ENCODE results near the gene UBE2G2. TPM values are rescaled to one million over a fixed set of nuclear protein-coding genes. Genes with fewer than 3 reads are reported as not detected.

Gene UBE2G2
- total RNA-seq, 2 donors from 2014 or later = 72.6 to 75.6 TPM

DNA sequence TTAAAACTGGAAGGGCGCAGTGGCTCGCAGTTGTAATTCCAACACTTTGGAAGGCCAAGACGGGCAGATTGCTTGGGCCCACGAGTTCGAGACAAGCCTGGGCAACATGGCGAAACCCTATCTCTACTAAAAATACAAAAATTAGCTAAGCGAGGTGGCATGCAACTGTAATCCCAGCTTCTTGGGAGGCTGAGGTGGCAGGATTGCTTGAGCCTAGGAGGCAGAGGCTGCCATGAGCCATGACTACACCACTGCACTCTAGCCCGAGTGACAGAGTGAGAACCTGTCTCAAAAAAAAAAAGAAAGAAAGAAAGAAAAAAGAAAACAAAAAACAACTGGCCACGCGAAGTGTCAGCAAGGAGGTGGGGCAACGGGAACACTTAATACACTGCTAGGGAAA lies 6.3 kb downstream of the UBE2G2 start:
- intact Hi-C loops (cut with DNase I) = no loop called here

GRCh38 chr21:44793592-44794374 lies 7.8 kb downstream of the UBE2G2 start:
- intact Hi-C loops (cut with DNase I) = no loop called here
- DNase-seq (ENCODE audit: low spot score) = no peak

More for the DNA sequence above, 6.3 kb downstream of the UBE2G2 start:
- DNase-seq (ENCODE audit: low spot score) = no peak

DNA sequence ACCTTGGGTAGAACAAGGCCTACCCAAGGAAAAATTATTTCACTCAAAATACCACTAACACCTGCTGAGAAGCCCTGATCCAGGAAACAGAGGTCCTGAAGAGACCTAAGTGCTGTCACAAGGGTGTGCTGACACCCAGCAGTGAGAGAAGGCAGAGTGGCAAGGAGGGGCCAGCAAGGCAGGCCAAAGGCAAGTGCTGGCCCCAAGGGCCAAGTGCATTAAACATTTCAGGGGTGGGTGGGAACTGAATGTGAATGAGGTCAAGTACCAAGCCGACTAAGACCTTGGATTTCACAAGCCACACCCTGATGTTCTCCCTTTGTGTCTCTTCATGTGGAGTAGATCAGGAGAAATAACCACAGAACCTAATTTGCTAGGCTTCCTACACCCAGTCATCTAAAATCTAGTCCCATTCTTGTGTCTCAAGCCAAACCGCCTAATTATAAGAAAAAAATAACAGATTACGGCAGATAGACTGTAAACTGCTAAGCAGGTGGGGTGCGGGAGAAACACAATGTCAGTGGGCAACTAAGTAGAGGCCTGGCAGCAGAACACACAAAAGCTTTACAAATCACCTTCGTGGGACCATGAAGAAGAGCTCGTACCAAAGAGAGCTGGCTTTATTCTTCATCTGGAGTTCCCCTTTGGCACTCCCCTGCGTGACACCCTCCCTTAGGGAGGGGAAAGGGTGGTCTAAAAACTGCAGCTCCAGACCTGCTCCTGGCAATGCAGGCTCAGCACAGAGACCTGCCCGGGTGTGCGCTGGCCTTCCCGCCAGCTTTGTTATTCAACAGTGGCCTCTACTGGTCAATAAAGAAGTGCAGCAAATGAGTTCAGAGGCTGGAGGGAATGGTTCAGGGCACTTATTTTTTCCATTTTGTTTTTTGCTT lies 8.7 kb downstream of the UBE2G2 start:
- no peak for DNase-seq (ENCODE audit: low spot score)
- intact Hi-C loops (cut with DNase I) = no loop called here

- intact Hi-C loops (cut with DNase I) = no loop called here
- DNase-seq (ENCODE audit: low spot score) = no peak
These were observed 9.6 kb downstream of the UBE2G2 start for GRCh38 chr21:44791993-44792392.

GRCh38 chr21:44791246-44791645 lies 10.4 kb downstream of the UBE2G2 start:
- DNase-seq (ENCODE audit: low spot score) = no peak
- intact Hi-C loops (cut with DNase I) = no loop called here

DNA sequence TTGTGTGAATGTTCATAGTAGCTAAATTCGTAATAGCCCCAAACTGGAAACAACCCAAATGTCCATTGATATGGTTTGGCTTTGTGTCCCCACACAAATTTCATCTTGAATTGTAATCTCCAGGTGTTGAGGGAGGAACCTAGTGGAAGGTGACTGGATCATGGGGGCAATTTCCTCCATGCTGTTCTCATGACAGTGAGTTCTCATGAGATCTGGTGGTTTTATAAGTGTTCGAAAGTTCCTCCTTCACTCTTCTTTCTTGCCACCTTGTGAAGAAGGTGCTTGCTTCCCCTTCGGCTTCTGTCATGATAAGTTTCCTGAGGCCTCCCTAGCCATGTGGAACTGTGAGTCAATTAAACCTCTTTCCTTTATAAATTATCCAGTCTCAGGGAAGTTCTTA lies 11.3 kb downstream of the UBE2G2 start:
- intact Hi-C loops (cut with DNase I) = no loop called here
- DNase-seq (ENCODE audit: low spot score) = no peak

DNA sequence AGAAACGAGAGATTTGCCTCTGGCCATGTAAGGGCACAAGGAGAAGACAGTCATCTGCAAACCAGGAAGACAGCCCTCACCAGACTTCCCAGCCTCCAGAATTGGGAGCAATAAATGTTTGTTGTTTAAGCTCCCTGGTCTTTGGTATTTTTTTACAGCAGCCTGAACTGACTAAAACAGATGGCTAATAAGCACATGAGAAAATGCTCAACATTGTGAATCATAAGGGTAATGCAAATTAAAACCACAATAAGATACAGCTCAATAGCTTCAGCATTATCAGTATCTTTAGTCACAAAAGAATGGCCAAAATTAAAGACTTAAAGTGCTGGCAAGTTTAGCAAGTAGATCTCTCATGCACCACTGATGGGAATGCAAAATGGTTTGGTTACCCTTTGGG lies 11.7 kb downstream of the UBE2G2 start:
- intact Hi-C loops (cut with DNase I) = no loop called here
- no peak for DNase-seq (ENCODE audit: low spot score)

DNA sequence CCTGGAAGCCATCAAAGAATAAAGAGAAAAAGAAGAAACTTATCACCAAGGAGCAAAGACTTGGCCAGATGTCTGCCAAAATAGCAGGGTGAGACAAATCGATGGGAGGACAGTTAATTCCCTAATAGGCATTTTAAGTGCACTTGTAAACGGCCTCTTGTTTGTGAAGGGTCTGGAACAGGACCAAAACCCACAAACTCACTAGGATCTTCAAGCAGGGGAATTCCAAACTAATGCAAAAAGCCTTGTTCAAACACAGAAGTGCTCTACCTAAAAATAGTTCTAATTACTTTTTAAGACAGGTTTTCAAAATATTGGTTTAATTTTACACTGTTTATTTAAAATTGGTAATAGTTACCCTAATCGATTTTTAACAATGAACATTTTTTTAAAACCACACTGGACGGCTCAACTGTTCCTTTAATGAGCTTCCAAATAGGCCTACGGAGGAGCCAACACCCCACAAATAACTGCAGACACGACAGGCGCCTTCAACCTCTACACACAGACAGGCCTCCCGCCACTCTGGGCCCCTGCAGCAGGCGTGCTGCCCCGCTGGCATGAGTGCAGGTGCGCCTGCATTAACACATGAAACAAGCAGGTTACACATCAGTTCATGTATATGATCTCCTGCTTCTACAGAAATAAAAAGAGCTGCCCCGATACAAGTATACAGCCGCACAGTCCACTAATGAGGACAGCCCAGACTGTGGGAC lies 15.8 kb downstream of the UBE2G2 start:
- intact Hi-C loops (cut with DNase I) = no loop called here

GRCh38 chr21:44784810-44785209 lies 16.8 kb downstream of the UBE2G2 start:
- intact Hi-C loops (cut with DNase I) = no loop called here
- no peak for DNase-seq (ENCODE audit: low spot score)

More for the DNA sequence above, 15.8 kb downstream of the UBE2G2 start:
- no peak for DNase-seq (ENCODE audit: low spot score)

- DNase-seq (ENCODE audit: low spot score) = no peak
- intact Hi-C loops (cut with DNase I) = no loop called here
These were observed 18.5 kb downstream of the UBE2G2 start for GRCh38 chr21:44783020-44783696.

DNA sequence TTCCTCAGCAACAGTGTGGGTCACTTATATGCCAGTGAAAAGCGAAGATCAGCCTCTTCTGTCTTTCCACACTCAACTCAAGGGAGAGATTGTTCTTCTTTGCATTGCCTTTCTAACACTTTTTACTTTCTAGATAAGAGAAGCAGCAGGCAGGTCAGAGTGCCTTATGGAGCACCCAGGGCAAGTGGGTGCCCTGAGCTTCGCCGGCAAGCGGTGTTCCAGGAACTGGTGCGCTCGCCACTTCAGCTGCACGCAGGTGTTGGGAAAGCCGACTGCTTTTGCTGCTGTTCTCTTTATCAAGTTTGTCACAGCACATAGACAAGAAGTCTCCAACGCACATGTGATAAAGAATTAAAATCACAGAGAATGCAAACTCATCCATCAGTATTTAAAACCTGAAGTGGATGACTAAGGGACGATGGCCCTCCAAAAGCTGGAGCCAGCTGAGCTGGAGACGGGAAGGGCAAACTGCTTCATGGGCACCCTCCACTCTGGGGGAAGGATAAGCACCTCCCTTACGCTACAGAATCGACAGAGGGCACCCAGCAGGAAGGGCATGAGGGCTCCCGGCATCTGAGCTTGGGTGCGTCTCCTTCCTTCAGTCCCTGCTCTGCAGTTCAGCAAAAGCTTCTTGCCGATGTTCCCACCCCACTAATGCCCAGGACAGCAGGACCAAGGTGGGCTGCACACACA lies 20.7 kb downstream of the UBE2G2 start:
- intact Hi-C loops (cut with DNase I) = no loop called here

DNA sequence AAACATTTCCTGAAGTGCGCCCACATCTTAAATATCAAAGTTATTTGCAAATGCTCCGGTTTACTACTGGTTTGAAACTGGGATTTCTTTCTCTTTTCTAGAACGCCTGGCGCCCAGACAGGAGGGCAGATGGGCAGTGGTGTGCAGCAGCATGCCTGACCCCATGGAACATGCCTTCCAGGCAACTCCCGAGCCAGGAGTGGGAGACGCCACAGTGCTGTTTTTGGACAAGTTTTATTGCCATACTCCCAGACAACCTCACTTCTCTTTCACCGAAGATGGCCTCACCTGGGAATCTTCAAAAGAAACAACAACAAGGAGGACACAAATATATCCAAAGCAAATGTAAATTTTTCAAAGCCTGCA lies 21.5 kb downstream of the UBE2G2 start:
- intact Hi-C loops (cut with DNase I) = no loop called here
- no peak for DNase-seq (ENCODE audit: low spot score)

More for the DNA sequence above, 20.7 kb downstream of the UBE2G2 start:
- DNase-seq (ENCODE audit: low spot score) = no peak

DNA sequence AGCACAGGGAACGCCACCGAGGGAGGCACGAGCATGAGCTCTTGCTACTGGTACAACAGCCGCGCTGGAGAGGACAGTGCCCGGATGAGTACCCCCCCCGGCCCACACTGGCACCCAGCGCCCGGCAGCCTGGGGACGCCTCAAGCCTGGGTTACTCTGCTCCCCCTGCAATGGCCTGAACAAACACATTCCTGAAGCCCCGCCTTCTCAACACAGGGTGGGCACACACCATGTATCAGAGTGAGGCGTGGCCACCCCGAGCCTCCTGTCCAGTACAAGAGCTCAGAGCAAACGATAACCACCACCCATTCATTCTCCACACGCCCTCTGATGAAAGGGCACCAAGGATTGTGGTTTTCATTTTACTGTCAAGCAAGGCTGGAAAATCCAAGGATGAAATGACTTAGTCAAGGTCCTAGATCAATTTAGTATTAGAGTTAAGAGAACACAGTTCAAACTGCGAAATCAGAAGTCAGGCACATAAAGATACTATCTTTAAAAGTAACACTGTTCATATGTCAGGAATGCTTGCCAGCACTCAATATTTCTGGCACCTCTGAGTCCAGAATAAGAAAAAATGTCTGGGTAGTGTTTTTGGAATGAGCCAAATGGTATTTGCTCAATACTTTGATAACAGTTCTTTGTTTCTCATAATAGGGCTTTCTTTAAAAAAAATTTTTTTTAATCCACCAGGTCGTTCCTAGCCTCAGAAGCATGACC lies 22.0 kb downstream of the UBE2G2 start:
- DNase-seq (ENCODE audit: low spot score) = no peak
- intact Hi-C loops (cut with DNase I) = no loop called here

- intact Hi-C loops (cut with DNase I) = no loop called here
- no peak for DNase-seq (ENCODE audit: low spot score)
These were observed 22.6 kb downstream of the UBE2G2 start for GRCh38 chr21:44778983-44779382.

GRCh38 chr21:44778499-44778911 lies 23.1 kb downstream of the UBE2G2 start:
- DNase-seq (ENCODE audit: low spot score) = no peak
- intact Hi-C loops (cut with DNase I) = no loop called here

GRCh38 chr21:44778094-44778493 lies 23.5 kb downstream of the UBE2G2 start:
- no peak for DNase-seq (ENCODE audit: low spot score)

DNA sequence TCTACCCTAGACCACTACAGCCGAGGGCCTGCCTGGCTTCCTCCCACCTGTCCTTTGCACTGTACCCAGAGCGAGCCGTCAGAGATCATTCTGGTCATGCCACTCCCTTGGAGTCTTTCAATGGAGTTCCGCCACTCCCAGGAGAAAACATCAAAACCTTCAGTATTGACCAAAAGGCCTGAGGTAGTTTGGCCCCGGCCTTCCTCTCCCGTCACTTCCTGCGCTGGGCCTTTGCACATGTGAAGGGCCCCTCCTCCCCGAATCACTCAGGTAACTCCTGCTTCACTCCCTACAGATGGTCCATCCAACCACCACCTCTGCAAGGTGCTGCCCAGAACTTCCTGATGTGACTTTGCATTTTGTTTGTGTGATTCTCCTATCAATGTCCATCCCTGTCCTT lies 26.6 kb downstream of the UBE2G2 start:
- intact Hi-C loops (cut with DNase I) = no loop called here
- DNase-seq (ENCODE audit: low spot score) = no peak

More at GRCh38 chr21:44778094-44778493, 23.5 kb downstream of the UBE2G2 start:
- intact Hi-C loops (cut with DNase I) = no loop called here

- intact Hi-C loops (cut with DNase I) = no loop called here
- DNase-seq (ENCODE audit: low spot score) = no peak
These were observed 28.2 kb downstream of the UBE2G2 start for GRCh38 chr21:44773291-44773932.

Measured in posterior vena cava (tissue), 2 donors.